GM10847 (cell line): Measurements from ENCODE around the gene NXF1.

Experiments
- POLR2A ChIP-seq: IDR thresholded peaks from 2 replicates; pipeline ENCODE4 v1.6.1; 2011; ENCODE audit not compliant: insufficient read length; ENCODE audit errors: extremely low read depth

NXF1 gene

DNA sequence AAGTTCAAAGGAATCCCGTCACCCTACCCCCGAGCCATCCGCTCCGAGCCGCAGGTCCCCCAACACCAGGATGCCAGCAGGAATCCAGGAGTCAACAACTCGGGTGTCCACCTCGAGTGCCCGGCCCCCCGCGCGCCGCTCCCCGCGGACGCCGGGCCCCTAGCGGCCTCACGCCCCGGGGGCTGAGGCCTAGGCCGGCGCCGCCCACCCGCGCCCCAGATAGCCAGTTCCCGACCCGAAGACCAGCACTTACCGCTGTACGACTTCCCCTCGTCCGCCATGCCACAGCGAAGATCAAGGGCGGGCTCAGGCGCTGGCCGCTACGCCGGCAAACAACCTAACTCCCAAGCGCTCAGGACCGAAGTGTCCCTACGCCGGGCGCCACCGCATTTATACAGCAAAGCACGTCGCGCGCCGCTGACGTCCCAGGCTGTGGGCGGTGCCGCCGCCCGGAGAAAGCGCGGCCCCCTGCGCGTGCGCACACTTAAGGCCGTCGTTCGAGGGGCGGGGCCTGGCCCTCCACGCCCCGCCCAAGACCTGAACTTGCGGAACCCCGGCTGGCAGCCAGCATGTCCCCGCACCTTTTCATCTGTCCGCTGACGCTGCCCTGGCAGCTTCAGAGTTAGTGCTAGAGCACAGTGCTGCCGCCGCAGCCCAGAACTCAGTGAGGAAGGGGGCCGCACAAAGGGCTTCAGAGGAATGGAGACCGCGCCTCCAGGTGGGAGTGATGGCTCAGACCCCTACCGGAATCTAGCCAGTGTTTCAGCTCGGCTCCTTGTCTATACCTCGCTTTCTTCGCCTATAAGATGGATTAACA is at the start of gene NXF1:
TSS of gene NXF1 (minus strand) at position 365 of the 817 bp plus-strand sequence. CDS start at position 281, 84 bp downstream.
- peak; percentile 100 for TF ChIP-seq POLR2A

DNA sequence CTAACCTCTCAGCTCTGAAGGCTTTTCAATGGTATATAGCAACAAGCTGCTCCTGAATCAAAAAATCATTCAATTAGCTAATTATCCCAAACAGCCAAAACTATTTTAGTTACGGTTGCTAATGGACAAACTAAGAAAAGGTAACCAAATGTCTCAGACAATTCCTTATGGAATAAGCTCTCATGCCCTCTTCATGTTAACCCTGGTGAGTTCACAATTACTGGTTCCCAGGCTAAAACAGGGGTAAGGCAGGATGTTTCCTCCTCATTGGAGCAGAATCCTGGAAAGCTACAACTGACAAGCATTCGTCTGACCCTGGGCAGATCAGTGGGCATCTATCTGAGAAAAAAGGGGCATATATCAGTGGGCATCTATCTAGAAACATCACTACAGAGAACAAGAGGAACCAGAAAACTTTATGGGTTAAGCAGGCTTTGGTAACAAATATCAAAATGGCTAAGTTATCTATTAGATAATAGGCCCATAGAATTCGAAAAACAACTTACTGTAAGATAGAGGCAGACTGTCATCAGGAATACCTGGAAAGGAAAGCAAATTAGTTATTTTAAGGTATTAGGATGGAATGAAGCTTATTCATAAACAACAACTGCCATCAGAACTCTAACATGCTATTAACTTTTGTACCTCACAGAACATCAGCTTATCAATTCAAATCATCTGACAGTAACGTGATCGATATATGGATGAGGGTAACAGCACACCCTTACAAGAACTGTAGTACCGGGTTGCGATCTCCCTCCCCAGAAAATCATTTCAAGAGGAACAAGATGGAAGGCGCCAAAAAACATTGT is 49.0 kb upstream of the NXF1 start:
- TF ChIP-seq POLR2A: peak; percentile 8

DNA sequence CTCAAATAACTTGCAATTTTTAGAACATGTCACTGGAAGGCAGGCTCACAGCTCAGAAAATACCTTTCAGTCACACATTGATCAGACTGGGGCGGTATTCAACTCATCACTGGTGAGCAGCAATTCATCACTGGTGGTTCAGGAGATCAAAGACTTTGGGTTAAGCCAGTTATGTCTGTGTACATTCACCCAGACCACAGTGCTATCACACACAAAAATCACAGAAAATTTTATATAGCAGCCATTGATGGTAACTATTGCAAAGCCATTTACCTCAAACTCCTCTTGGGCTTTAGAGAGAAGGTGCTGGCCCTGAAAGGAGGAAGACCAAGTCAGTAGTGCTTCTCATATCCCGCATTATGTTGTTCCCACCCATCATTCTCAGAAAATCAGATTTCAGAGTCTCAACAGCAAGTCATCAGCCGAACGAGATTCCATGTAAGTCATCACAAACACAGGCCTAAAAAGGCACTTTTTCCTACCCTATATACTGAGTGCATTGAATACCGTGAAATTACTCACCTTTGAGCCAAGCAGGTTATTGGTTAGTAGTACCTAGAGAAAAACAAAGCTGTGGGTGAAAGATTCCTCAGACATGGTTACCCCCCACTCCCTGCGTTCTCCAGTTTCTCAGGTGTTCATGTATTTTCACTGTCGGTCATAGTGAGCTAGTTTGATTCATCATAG is 48.2 kb upstream of the NXF1 start:
- TF ChIP-seq POLR2A: peak; percentile 19

DNA sequence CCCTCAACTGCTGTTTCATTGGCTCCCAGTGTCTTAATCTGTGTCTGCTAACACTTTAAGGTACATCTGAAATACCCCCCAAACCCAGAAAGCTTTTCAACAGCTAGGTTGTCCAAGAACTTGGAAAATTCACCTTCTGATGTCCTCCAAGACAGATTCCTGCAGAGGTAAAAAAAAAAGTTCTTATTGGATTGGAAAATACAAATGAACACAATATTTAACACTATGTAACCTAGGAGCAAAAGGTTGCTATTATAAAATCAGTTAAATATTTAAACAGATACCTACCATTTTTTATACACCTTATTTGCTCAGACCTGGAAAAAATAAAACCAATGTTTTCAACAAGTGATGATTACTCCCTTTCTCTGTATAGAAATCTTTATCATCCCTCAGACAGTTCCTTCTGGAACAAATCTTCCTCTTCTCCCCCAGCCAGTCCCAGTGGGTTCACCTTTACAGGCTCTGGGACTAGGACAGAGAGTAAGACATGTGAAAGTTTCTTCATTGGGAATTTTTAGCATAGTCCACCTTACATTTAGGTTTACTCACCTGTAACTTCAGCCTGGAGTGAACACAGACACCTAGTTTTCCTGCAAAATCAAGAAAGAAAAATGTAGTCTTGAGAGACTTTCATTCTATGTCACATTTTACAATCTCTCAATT is 47.4 kb upstream of the NXF1 start:
- no peak for TF ChIP-seq POLR2A

DNA sequence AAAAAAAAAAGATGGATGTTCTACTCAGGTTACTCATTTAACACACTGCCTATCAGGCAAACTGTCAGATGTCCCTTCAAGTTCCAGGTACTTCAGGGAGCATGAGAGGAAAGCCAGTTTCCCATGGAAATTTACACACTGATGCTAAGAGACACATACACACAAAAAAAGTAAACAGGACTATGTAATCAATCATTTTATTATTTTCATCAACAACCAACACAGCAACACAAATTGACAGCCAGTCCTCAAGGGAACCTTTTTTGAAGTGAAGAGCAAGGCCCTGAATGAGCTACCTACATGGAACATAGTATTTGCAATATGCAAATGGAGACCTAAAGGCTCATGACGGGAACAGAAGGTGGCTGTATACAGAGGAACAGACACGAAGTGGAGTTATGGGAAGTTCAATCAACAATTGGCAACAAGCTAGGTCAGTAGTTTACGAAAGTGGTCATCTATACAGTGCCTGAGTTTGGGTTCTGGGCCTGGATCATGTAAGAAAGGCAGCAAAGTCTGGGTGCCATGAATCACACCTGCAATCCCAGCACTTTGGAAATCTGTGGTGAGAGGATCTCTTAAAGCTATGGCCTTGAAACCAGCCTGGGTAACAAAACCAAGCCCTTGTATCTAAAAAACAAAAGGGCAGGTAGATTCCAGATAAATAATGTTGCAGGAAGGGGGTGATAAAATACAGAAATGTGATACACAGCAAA is 46.7 kb upstream of the NXF1 start:
- no peak for TF ChIP-seq POLR2A

DNA sequence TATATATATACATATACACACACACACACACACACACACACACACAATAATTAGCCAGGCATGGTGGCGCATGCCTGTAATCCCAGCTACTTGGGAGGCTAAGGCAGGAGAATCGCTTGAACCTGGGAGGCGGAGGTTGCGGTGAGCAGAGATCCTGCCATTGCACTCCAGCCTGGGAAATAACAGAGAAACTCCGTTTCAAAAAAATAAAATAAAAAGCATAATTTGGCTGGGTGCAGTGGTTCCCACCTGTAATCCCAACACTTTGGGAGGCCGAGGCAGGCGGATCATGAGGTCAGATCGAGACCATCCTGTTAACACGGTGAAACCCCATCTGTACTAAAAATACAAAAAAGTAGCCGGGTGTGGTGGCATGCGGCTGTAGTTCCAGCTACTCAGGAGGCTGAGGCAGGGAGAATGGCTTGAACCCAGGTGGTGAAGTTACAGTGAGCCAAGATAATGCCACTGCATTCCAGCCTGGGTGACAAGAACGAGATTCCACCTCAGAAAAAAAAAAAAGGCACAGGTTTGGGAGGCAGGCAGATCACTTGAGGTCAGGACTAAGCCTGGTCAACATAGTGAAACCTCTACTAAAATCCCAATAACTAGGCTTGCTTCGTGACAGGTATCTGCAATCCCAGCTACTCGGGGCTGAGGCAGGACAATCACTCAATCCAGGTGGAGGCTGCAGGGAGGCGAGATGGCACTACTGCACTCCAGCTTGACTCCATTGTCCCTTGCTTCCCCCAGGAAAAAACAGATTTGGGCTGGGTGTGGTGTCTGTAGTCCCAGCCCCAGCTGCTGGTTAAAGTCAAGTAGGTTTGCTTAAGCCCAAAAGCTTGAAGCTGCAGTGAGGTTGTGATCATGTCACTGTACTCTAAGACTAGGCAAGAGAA is 45.9 kb upstream of the NXF1 start:
- peak; percentile 51 for TF ChIP-seq POLR2A

DNA sequence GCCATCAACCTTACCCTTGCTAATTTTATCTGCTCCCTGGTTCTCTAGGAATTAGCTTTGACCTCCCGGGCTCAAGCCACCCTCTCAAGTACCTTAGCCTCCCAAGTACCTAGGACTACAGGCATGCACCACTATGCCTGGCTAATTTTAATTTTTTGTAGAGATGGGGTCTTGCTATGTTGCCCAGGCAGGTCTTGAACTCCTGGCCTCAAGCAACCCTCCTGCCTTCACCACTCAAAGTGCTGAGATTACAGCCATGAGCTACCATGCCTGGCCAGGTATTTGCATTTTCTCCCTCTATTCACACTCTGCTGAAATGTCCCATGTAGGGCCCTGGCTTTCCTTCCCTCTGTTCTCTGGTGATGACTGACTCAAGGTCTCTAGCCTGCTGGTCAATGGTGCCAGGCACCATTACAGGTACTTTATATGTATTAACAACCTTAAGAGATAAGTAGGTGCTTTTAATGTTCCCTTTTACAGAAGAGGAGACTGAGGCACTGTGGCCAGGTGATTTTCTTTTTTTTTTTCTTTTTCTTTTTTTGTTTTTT is 42.6 kb upstream of the NXF1 start:
- TF ChIP-seq POLR2A: no peak

DNA sequence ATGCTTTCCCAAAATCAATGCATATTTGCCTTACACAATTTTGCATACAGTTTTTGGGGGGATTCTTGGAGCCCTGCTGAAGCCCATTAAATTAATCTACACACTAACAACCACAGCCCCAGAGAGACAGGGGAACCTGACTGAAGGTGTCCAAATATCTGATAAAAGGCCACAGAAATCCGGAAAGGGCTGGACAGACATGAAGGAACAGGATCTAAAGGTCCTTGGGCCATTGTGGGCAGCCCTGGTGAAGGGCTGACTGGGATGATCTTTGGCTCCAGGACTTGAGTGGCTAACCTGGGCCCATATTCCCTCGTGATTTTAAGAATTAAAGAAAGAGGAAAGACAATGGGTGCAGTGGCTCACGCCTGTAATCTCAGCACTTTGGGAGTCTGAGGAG is 40.9 kb upstream of the NXF1 start:
- no peak for TF ChIP-seq POLR2A

DNA sequence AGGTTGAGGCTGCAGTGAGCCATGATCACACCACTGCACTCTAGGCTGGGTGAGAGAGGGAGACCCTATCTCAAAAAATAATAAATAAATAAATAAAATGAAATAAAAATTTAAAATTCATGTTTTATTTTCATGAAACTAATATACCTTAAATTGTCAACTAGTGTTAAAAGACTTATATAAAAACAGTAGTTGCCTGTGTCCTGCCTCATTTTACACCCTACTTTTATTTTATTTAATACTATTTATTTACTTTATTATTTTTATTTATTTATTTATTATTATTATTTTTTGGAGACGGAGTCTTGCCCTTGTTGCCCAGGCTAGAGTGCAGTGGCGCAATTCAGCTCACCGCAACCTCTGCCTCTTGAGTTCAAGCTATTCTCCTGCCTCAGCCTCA is 38.9 kb upstream of the NXF1 start:
- TF ChIP-seq POLR2A: no peak

DNA sequence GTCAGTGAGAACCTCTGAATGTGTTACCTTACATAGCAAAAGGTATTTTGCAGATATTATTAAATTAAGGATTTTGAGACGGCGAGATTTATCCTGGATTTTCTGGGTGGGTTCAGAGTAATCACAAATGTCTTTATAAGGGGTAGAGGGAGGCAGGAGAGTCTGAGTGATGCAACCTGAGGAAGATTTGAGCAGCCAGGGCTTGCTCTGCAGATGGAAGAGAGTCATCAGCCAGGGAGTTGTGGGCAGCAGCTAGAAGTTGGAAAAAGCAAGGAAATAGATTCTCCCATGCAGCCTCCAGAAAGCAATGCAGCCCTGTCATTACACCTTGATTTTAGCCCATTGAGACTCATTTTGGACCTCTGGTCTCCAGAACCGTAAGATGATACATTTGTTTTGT is 38.2 kb upstream of the NXF1 start:
- no peak for TF ChIP-seq POLR2A

DNA sequence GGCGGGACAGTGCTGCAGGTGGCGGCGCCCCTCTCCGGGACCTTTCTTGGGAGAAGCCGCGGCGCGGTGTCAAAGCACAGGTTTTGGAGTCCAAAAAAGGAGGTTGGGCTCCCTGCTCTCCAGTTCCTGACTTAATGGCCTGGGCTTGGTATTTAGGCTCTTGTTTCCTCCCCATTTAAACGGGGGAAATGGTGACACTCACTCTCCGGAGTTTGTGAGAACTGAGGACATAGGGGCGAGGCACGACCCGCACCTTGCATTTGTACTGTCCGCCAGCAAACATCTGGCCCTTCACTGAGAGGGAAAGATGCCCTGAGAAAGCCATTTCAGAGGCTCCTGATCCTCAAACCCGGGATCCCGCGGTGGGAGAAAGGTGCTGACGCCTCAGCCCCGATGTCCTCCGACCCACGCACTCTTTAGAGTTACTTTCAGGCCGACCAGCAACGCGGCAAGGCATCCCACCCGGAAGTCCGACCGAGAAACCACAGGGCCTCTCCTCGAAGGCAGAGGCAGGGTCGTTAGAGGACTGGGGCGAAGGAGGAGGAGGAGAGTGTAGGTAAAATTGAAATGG is 37.0 kb upstream of the NXF1 start:
- TF ChIP-seq POLR2A: no peak

DNA sequence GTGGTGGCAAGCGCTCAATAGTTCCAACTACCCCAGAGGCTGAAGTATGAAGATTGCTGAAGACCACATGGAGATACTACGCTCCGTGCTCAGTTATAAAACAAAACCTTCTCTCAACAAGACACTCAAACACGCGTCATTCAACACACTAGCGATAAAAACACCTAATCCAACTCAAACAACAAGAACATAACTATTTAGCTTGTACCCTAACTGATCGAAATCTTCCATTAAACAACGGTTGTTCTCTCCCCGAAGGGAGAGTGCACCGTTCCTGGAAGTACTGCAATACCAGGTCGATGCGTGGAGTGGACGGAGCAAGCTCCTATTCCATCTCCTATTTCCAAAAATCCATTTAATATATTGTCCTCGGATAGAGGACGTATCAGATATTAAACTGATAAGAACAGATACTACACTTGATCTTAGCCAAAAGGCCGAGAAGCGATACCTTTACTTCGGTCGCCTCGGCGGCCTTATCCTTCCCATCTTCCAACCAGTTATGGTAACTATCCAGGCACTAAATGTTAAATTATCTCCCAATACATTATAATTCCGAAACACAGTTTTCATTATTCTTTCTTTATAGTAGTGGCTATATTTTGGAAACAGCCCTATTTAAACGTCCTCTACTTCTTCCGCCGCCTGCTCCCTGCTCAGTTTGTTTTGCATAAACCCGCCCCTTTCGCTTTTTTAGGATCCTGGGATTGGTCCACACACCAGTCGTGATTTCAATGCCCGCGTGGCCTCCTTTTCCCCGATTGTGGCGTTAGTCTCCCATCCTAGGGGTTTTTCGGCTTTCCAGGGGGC is 36.3 kb upstream of the NXF1 start:
- peak; percentile 96 for TF ChIP-seq POLR2A
